SIG-M5 (cell line): Measurements from ENCODE around the gene DNAI4.
"Not testable (repeated sequence)": the region's sequence is repeated elsewhere in the genome, so short reads cannot be mapped to it uniquely, and the experiment has no call there.

Experiments used
- DNase-seq: peaks from one replicate; lab custom pipeline; 2025; lab: John Stamatoyannopoulos, UW

The DNAI4 gene

GRCh38 chr1:66924756-66925557 lies at the start of gene DNAI4, which contains the start of gene MIER1:
Gene DNAI4 (minus strand): TSS chr1:66924856. CDS start chr1:66924831, 25 bp downstream.
Gene MIER1 (plus strand): TSS chr1:66924990. CDS start chr1:66925029, 39 bp downstream.
- DNase-seq, result peak; percentile 50

GRCh38 chr1:66968574-66968973 lies 43.9 kb upstream of the DNAI4 start:
- no peak for DNase-seq

- not testable (repeated sequence) for DNase-seq
Observed at GRCh38 chr1:66966188-66966873, 41.7 kb upstream of the DNAI4 start.

GRCh38 chr1:66957938-66958337 lies 33.3 kb upstream of the DNAI4 start:
- no peak for DNase-seq

GRCh38 chr1:66954208-66954607 lies 29.6 kb upstream of the DNAI4 start:
- DNase-seq, result no peak

GRCh38 chr1:66951513-66951912 lies 26.9 kb upstream of the DNAI4 start:
- DNase-seq, result no peak

- no peak for DNase-seq
Observed at GRCh38 chr1:66947267-66947666, 22.6 kb upstream of the DNAI4 start.

GRCh38 chr1:66945316-66945715 lies 20.7 kb upstream of the DNAI4 start:
- no peak for DNase-seq

- DNase-seq, result no peak
Observed at GRCh38 chr1:66944330-66945274, 19.9 kb upstream of the DNAI4 start.

GRCh38 chr1:66943361-66943969 lies 18.8 kb upstream of the DNAI4 start:
- no peak for DNase-seq

- DNase-seq, result no peak
Observed at GRCh38 chr1:66940981-66941380, 16.3 kb upstream of the DNAI4 start.

GRCh38 chr1:66938613-66939012 lies 14.0 kb upstream of the DNAI4 start:
- no peak for DNase-seq

- no peak for DNase-seq
Observed at GRCh38 chr1:66937529-66938234, 13.0 kb upstream of the DNAI4 start.

- DNase-seq, result no peak
Observed at GRCh38 chr1:66933887-66934700, 9.4 kb upstream of the DNAI4 start.

- no peak for DNase-seq
Observed at GRCh38 chr1:66932291-66932690, 7.6 kb upstream of the DNAI4 start.

- no peak for DNase-seq
Observed at GRCh38 chr1:66931590-66931989, 6.9 kb upstream of the DNAI4 start.

- no peak for DNase-seq
Observed at GRCh38 chr1:66930823-66931174, 6.1 kb upstream of the DNAI4 start.

- no peak for DNase-seq
Observed at GRCh38 chr1:66929999-66930822, 5.6 kb upstream of the DNAI4 start.

GRCh38 chr1:66929691-66929998 lies 5.0 kb upstream of the DNAI4 start:
- DNase-seq, result peak; percentile 52
